ENCODE results near the gene TCEAL7. TPM values are rescaled to one million over a fixed set of nuclear protein-coding genes. Genes with fewer than 3 reads are reported as not detected.
"Not testable (repeated sequence)": the region's sequence is repeated elsewhere in the genome, so short reads cannot be mapped to it uniquely, and the experiment has no call there.

The TCEAL7 gene, protein sequence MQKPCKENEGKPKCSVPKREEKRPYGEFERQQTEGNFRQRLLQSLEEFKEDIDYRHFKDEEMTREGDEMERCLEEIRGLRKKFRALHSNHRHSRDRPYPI
- total RNA-seq (10 to 100 TPM in 1 of 2 donors, 1 to 10 TPM in 1; 1.8 to 12.1 TPM), polyA plus RNA-seq (1 to 10 TPM; 1.3 to 2.2 TPM)
- long read RNA-seq, donor 1, transcript TCEAL7-201 (3 exons, 1,177 nt), result major isoform, 5 of 23 reads
- long read RNA-seq, donor 1, partial matches to known transcripts, result 16 of 23 reads
- long read RNA-seq, donor 1, other reads (novel, unspliced or antisense), result 0 of 23 reads
- long read RNA-seq, donor 2, partial matches to known transcripts, result 0 of 2 reads
- long read RNA-seq, donor 2, other reads (novel, unspliced or antisense), result 0 of 2 reads
- long read RNA-seq, donor 3, partial matches to known transcripts, result 0 of 2 reads
- long read RNA-seq, donor 3, other reads (novel, unspliced or antisense), result 0 of 2 reads
- long read RNA-seq, donor 4, transcript TCEAL7-201 (3 exons, 1,177 nt), result major isoform, 6 of 7 reads
- long read RNA-seq, donor 4, partial matches to known transcripts, result 0 of 7 reads
- long read RNA-seq, donor 4, other reads (novel, unspliced or antisense), result 0 of 7 reads
- long read RNA-seq, donor 5, transcript TCEAL7-201 (3 exons, 1,177 nt), result major isoform, 6 of 9 reads
- long read RNA-seq, donor 5, partial matches to known transcripts, result 0 of 9 reads
- long read RNA-seq, donor 5, other reads (novel, unspliced or antisense), result 0 of 9 reads

DNA sequence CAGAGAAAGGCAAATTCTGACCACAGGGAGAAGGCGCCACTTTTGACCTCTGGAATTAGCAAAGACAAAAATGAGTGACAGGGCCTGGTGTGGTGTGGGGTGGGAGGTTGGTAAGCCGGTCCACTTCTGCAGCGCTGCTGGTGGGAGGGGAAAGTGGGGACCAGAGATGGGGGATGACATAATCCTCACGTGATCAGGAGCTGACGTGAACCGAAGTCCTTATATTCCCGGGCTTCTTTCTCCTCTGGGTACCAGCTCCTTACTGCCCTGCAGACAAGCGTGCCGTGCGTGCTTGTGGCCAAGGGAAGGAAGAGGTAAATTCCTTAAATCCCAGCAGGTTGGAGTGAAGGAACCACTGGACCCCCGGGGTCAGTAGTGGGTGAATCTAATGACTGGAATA, at the start of gene TCEAL7:
Gene TCEAL7 (plus strand): TSS at position 249 of the 400 bp plus-strand sequence. CDS start 1,165 bp downstream, outside the sequence.
- ATAC-seq (ENCODE audit: insufficient read depth, low FRiP score) (no peak), DNase-seq (peak; percentile 60 to 83 (median 71))
- Histone ChIP-seq H3K27ac (ENCODE audit: low read depth in 1 of 2, low read length in 1 of 2) (no peak within 1 kb of the TSS), H3K9ac (ENCODE audit: insufficient read depth in 1 of 2, low read length in 2 of 2) (peak within 1 kb of the TSS; percentile 21 to 36), H3K27me3 (ENCODE audit: control insufficient read depth in 3 of 3, insufficient read depth in 3 of 3, low read length in 2 of 3) (peaks cover 0 to 26% (median 16%) of the 10 kb centered on the region in 3 donors), H3K4me3 (no peak within 1 kb of the TSS), H3K4me1 (ENCODE audit: control insufficient read depth in 5 of 5, insufficient read depth in 5 of 5, low read length in 5 of 5) (peaks cover 0 to 4% (median 0%) of the 10 kb centered on the region in 5 donors), H3K36me3 (ENCODE audit: control insufficient read depth in 4 of 4, insufficient read depth in 4 of 4, low read length in 4 of 4) (no peaks in the 10 kb centered on the region), H3K9me3 (ENCODE audit: control insufficient read depth in 4 of 4, insufficient read depth in 3 of 4, low read length in 3 of 4) (no peaks in the 10 kb centered on the region)
- TF ChIP-seq, protein P1, sequence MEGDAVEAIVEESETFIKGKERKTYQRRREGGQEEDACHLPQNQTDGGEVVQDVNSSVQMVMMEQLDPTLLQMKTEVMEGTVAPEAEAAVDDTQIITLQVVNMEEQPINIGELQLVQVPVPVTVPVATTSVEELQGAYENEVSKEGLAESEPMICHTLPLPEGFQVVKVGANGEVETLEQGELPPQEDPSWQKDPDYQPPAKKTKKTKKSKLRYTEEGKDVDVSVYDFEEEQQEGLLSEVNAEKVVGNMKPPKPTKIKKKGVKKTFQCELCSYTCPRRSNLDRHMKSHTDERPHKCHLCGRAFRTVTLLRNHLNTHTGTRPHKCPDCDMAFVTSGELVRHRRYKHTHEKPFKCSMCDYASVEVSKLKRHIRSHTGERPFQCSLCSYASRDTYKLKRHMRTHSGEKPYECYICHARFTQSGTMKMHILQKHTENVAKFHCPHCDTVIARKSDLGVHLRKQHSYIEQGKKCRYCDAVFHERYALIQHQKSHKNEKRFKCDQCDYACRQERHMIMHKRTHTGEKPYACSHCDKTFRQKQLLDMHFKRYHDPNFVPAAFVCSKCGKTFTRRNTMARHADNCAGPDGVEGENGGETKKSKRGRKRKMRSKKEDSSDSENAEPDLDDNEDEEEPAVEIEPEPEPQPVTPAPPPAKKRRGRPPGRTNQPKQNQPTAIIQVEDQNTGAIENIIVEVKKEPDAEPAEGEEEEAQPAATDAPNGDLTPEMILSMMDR (IDR thresholded peaks at IDR 0.05; ENCODE audit: control extremely low read depth, extremely low read depth), result no peak
- WGBS, 2 donors, result 36 to 49% methylated on average over 10 to 11 of the region's 11 CpGs

DNA sequence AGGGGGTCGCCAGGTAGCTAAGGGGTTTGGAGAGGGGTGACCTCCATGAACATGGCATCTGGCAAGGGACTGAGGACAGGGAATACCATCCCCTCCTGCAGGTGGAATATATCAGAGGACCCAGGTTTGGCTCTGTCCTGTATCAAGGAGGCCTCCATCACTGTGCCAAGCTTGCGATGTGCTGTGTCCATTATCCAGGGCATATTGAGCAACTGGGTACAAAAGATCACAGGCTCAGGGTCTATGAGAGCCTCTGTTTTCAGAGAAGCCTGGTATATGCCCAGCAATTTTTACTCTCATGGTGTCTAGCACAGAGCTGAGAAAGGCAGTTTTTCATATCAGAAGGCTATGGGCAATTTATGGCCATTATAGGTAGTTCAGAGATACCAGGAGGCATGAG, 36.9 kb upstream of the TCEAL7 start:
- DNase-seq (no peak), ATAC-seq (ENCODE audit: insufficient read depth, low FRiP score) (no peak)
- 79 to 100% methylated on average over 2 of the region's 2 CpGs for WGBS, 2 donors
- Histone ChIP-seq H3K4me1 (ENCODE audit: control insufficient read depth in 5 of 5, insufficient read depth in 5 of 5, low read length in 5 of 5) (no peaks in the 10 kb centered on the region), H3K4me3 (no peak overlapping the region), H3K9me3 (ENCODE audit: control insufficient read depth in 4 of 4, insufficient read depth in 3 of 4, low read length in 3 of 4) (peaks cover 0 to 2% (median 0%) of the 10 kb centered on the region in 4 donors), H3K9ac (ENCODE audit: insufficient read depth in 1 of 2, low read length in 2 of 2) (no peak overlapping the region), H3K36me3 (ENCODE audit: control insufficient read depth in 4 of 4, insufficient read depth in 4 of 4, low read length in 4 of 4) (no peaks in the 10 kb centered on the region), H3K27ac (ENCODE audit: low read depth in 1 of 2, low read length in 1 of 2) (no peak overlapping the region), H3K27me3 (ENCODE audit: control insufficient read depth in 3 of 3, insufficient read depth in 3 of 3, low read length in 2 of 3) (peaks cover 0 to 20% (median 2%) of the 10 kb centered on the region in 3 donors)
- TF ChIP-seq, protein P1 (IDR thresholded peaks at IDR 0.05; ENCODE audit: control extremely low read depth, extremely low read depth), result no peak

DNA sequence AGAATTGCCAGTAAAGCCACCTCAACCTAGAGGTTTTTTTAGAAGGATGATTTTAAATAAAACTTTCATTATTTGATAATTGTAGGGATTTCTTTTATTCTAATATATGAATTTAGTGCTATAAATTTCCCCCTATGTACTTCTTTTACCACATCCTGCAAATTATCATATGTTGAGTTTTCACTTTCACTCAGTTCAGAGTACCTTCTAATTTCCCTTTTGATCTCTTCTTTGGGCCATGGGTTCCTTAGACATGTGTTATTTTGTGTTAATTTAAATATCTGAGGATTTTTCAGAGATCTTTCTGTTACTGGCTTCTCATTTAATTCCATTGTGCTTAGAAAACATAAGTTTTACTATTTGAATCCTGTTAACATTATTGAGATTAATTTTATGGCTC, 25.3 kb upstream of the TCEAL7 start:
- Histone ChIP-seq H3K9ac (ENCODE audit: insufficient read depth in 1 of 2, low read length in 2 of 2) (no peak overlapping the region), H3K4me1 (ENCODE audit: control insufficient read depth in 5 of 5, insufficient read depth in 5 of 5, low read length in 5 of 5) (no peaks in the 10 kb centered on the region), H3K27me3 (ENCODE audit: control insufficient read depth in 3 of 3, insufficient read depth in 3 of 3, low read length in 2 of 3) (peaks cover 2 to 29% (median 17%) of the 10 kb centered on the region in 3 donors), H3K36me3 (ENCODE audit: control insufficient read depth in 4 of 4, insufficient read depth in 4 of 4, low read length in 4 of 4) (no peaks in the 10 kb centered on the region), H3K4me3 (no peak overlapping the region), H3K27ac (ENCODE audit: low read depth in 1 of 2, low read length in 1 of 2) (no peak overlapping the region), H3K9me3 (ENCODE audit: control insufficient read depth in 4 of 4, insufficient read depth in 3 of 4, low read length in 3 of 4) (no peaks in the 10 kb centered on the region)
- TF ChIP-seq, protein P1 (IDR thresholded peaks at IDR 0.05; ENCODE audit: control extremely low read depth, extremely low read depth), result no peak
- ATAC-seq (ENCODE audit: insufficient read depth, low FRiP score), result no peak
- DNase-seq, result no peak

DNA sequence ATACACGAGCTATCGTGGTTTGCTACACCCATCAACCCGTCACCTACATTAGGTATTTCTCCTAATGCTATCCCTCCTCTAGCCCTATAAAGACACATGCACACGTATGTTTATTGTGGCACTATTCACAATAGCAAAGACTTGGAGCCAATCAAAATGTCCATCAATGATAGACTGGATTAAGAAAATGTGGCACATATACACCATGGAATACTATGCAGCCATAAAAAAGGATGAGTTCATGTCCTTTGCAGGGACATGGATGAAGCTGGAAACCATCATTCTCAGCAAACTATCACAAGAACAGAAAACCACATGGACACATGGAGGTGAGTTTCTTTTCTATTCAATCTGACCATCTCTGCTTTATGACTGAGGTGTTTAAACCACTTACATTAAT, 24.4 kb upstream of the TCEAL7 start:
- H3K36me3 ChIP-seq (ENCODE audit: control insufficient read depth in 4 of 4, insufficient read depth in 4 of 4, low read length in 4 of 4); H3K4me1 ChIP-seq (ENCODE audit: control insufficient read depth in 5 of 5, insufficient read depth in 5 of 5, low read length in 5 of 5); H3K9ac ChIP-seq (ENCODE audit: insufficient read depth in 1 of 2, low read length in 2 of 2); H3K9me3 ChIP-seq (ENCODE audit: control insufficient read depth in 4 of 4, insufficient read depth in 3 of 4, low read length in 3 of 4); H3K27ac ChIP-seq (ENCODE audit: low read depth in 1 of 2, low read length in 1 of 2); ATAC-seq (ENCODE audit: insufficient read depth, low FRiP score); H3K4me3 ChIP-seq; DNase-seq: not testable (repeated sequence)
- 83 to 99% methylated on average over 4 of the region's 4 CpGs for WGBS, 2 donors
- H3K27me3 ChIP-seq (ENCODE audit: control insufficient read depth in 3 of 3, insufficient read depth in 3 of 3, low read length in 2 of 3), result peaks cover 2 to 33% (median 18%) of the 10 kb centered on the region in 3 donors
